Astrocyte (in vitro differentiated cells and primary cell): Measurements from ENCODE around the gene RBM22. TPM values are rescaled to one million over a fixed set of nuclear protein-coding genes. Genes with fewer than 3 reads are reported as not detected.

Experiments
- DNase-seq: peaks from one replicate; pipeline ENCODE4 v3.0.0-alpha.2; 2010; ENCODE audit warnings: low read depth
- FAIRE-seq: peaks from 2 replicates; lab custom pipeline; 2011; peaks lifted over from hg19 to GRCh38; lab: Jason Lieb, UNC
- H2AFZ ChIP-seq: 2 replicates; pipeline ENCODE4 v1.6.0; 2012; ENCODE audit warnings: low read depth, low read length, inconsistent platforms
- H3K27ac ChIP-seq: 2 replicates; pipeline ENCODE4 v1.5.1; 2011; ENCODE audit warnings: low read depth, low read length, inconsistent platforms
- H3K27me3 ChIP-seq: 2 replicates; pipeline ENCODE4 v1.6.0; 2011; ENCODE audit warnings: low read length, inconsistent platforms; ENCODE audit not compliant: insufficient read depth
- H3K36me3 ChIP-seq: 2 replicates; pipeline ENCODE4 v1.5.1; 2011; ENCODE audit warnings: low read length, inconsistent platforms; ENCODE audit not compliant: insufficient read depth
- H3K4me1 ChIP-seq: 2 replicates; pipeline ENCODE4 v1.5.1; 2011; ENCODE audit warnings: low read length, inconsistent platforms; ENCODE audit not compliant: insufficient read depth
- H3K4me2 ChIP-seq: 2 replicates; pipeline ENCODE4 v1.6.0; 2012; ENCODE audit warnings: low read length, inconsistent platforms
- H3K4me3 ChIP-seq: 2 replicates; pipeline ENCODE4 v1.5.1; 2011; ENCODE audit warnings: low read depth, mild to moderate bottlenecking, low read length, inconsistent platforms; ENCODE audit not compliant: insufficient read depth
- H3K79me2 ChIP-seq: 2 replicates; pipeline ENCODE4 v1.6.0; 2012; ENCODE audit warnings: mild to moderate bottlenecking, low read length, inconsistent platforms; ENCODE audit not compliant: insufficient read depth
- H3K9ac ChIP-seq: 2 replicates; pipeline ENCODE4 v1.6.0; 2012; ENCODE audit warnings: mild to moderate bottlenecking, low read length, inconsistent platforms
- H3K9me3 ChIP-seq: 2 replicates; pipeline ENCODE4 v1.5.1; 2012; ENCODE audit warnings: low read depth, mild to moderate bottlenecking, low read length, inconsistent platforms; ENCODE audit not compliant: insufficient read depth
- H4K20me1 ChIP-seq: 2 replicates; pipeline ENCODE4 v1.6.0; 2012; ENCODE audit warnings: low read length, inconsistent platforms; ENCODE audit not compliant: insufficient read depth
- H3K27ac Mint-ChIP-seq: one replicate; pipeline ENCODE4 v1.8.0; 2021; ENCODE audit warnings: mild to moderate bottlenecking, mixed read lengths; ENCODE audit not compliant: unreplicated experiment
- H3K27me3 Mint-ChIP-seq: one replicate; pipeline ENCODE4 v1.8.0; 2021; ENCODE audit warnings: low read depth, mixed read lengths; ENCODE audit not compliant: unreplicated experiment
- H3K36me3 Mint-ChIP-seq: one replicate; pipeline ENCODE4 v1.8.0; 2021; ENCODE audit warnings: low read depth, mixed read lengths; ENCODE audit not compliant: unreplicated experiment
- H3K4me1 Mint-ChIP-seq: one replicate; pipeline ENCODE4 v1.8.0; 2021; ENCODE audit warnings: low read depth, mixed read lengths; ENCODE audit not compliant: unreplicated experiment
- H3K4me3 Mint-ChIP-seq: one replicate; pipeline ENCODE4 v1.8.0; 2021; ENCODE audit warnings: mild to moderate bottlenecking, moderate library complexity, mixed read lengths; ENCODE audit not compliant: unreplicated experiment
- H3K9me3 Mint-ChIP-seq: one replicate; pipeline ENCODE4 v1.8.0; 2021; ENCODE audit warnings: mild to moderate bottlenecking, mixed read lengths; ENCODE audit not compliant: unreplicated experiment
- EZH2 ChIP-seq: IDR thresholded peaks from 2 replicates; pipeline ENCODE4 v1.6.1; 2012; ENCODE audit warnings: mild to moderate bottlenecking, low read length, inconsistent platforms; ENCODE audit not compliant: insufficient read depth
- total RNA-seq: library from RNA; stranded (reverse); gene quantifications from 2 replicates; pipeline ENCODE4 v1.2.1, GENCODE V29; 2021
- TF ChIP-seq, protein P1 (sequence below): IDR thresholded peaks from 2 replicates; pipeline ENCODE4 v1.5.1; 2011; ENCODE audit warnings: low read depth, mild to moderate bottlenecking, inconsistent platforms, low read length, moderate library complexity; ENCODE audit not compliant: insufficient read depth

The RBM22 gene
- total RNA-seq, 1 donor from 2014 or later, result 47.4 TPM

- no peak for DNase-seq
- Histone ChIP-seq H3K36me3 (peaks cover 68% of the 10 kb centered on the region), H3K27me3 (no peaks in the 10 kb centered on the region), H3K9ac (no peak overlapping the region), H4K20me1 (peaks cover 24% of the 10 kb centered on the region), H3K27ac (no peak overlapping the region), H3K79me2 (no peaks in the 10 kb centered on the region), H3K9me3 (no peaks in the 10 kb centered on the region), H3K4me1 (no peaks in the 10 kb centered on the region), H3K4me3 (no peak overlapping the region), H3K4me2 (no peak overlapping the region), H2AFZ (no peak overlapping the region)
- TF ChIP-seq, protein P1, sequence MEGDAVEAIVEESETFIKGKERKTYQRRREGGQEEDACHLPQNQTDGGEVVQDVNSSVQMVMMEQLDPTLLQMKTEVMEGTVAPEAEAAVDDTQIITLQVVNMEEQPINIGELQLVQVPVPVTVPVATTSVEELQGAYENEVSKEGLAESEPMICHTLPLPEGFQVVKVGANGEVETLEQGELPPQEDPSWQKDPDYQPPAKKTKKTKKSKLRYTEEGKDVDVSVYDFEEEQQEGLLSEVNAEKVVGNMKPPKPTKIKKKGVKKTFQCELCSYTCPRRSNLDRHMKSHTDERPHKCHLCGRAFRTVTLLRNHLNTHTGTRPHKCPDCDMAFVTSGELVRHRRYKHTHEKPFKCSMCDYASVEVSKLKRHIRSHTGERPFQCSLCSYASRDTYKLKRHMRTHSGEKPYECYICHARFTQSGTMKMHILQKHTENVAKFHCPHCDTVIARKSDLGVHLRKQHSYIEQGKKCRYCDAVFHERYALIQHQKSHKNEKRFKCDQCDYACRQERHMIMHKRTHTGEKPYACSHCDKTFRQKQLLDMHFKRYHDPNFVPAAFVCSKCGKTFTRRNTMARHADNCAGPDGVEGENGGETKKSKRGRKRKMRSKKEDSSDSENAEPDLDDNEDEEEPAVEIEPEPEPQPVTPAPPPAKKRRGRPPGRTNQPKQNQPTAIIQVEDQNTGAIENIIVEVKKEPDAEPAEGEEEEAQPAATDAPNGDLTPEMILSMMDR, result no peak
- TF ChIP-seq EZH2, result no peak
- no peaks in the 10 kb centered on the region for H3K27me3 Mint-ChIP-seq
- H3K27ac Mint-ChIP-seq, result no peak overlapping the region
- no peaks in the 10 kb centered on the region for H3K4me1 Mint-ChIP-seq
- no peaks in the 10 kb centered on the region for H3K9me3 Mint-ChIP-seq
- no peak for FAIRE-seq
- peaks cover 19% of the 10 kb centered on the region for H3K36me3 Mint-ChIP-seq
- no peak overlapping the region for H3K4me3 Mint-ChIP-seq
Observed at GRCh38 chr5:150692276-150692675, 8.6 kb downstream of the RBM22 start.

DNA sequence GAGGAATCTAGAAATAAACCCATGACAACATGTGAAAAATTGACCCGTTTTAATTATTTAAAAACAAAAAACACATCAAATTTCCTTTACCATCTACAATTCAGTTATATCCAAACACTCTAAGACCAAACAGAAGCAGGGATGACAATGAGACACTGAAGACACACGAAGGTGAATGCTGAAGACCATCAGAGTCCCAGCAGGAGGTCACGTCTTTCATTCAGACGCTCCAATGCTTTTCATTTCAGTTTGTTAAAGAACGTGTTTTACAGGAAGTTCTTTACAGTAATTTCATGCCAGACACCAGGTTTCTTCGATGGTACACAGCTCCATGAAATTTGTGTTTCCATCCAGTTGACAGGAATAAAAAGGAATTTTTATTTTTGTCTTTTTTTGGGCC is 10.1 kb downstream of the RBM22 start:
- no peaks in the 10 kb centered on the region for H3K9me3 Mint-ChIP-seq
- H3K27me3 Mint-ChIP-seq, result no peaks in the 10 kb centered on the region
- H3K27ac Mint-ChIP-seq, result no peak overlapping the region
- Histone ChIP-seq H4K20me1 (peaks cover 24% of the 10 kb centered on the region), H3K4me2 (no peak overlapping the region), H3K27ac (no peak overlapping the region), H3K79me2 (no peaks in the 10 kb centered on the region), H3K9me3 (no peaks in the 10 kb centered on the region), H3K27me3 (no peaks in the 10 kb centered on the region), H3K36me3 (peaks cover 53% of the 10 kb centered on the region), H3K4me1 (no peaks in the 10 kb centered on the region), H3K9ac (no peak overlapping the region), H3K4me3 (no peak overlapping the region), H2AFZ (no peak overlapping the region)
- TF ChIP-seq, protein P1, result no peak
- no peak for TF ChIP-seq EZH2
- peaks cover 19% of the 10 kb centered on the region for H3K36me3 Mint-ChIP-seq
- FAIRE-seq (no peak), DNase-seq (no peak)
- H3K4me1 Mint-ChIP-seq, result no peaks in the 10 kb centered on the region
- no peak overlapping the region for H3K4me3 Mint-ChIP-seq

GRCh38 chr5:150689120-150689519 is 11.7 kb downstream of the RBM22 start:
- no peaks in the 10 kb centered on the region for H3K27me3 Mint-ChIP-seq
- Histone ChIP-seq H3K36me3 (peaks cover 39% of the 10 kb centered on the region), H3K27ac (no peak overlapping the region), H3K9ac (no peak overlapping the region), H3K9me3 (no peaks in the 10 kb centered on the region), H4K20me1 (peaks cover 14% of the 10 kb centered on the region), H2AFZ (no peak overlapping the region), H3K4me1 (no peaks in the 10 kb centered on the region), H3K79me2 (no peaks in the 10 kb centered on the region), H3K4me3 (no peak overlapping the region), H3K4me2 (no peak overlapping the region), H3K27me3 (no peaks in the 10 kb centered on the region)
- no peak overlapping the region for H3K4me3 Mint-ChIP-seq
- no peak for TF ChIP-seq EZH2
- TF ChIP-seq, protein P1, result no peak
- DNase-seq (no peak), FAIRE-seq (no peak)
- H3K4me1 Mint-ChIP-seq, result no peaks in the 10 kb centered on the region
- no peak overlapping the region for H3K27ac Mint-ChIP-seq
- peaks cover 13% of the 10 kb centered on the region for H3K36me3 Mint-ChIP-seq
- no peaks in the 10 kb centered on the region for H3K9me3 Mint-ChIP-seq
